Mucosa of descending colon (tissue), 3 donors: Measurements from ENCODE around the gene MYH3. TPM values are rescaled to one million over a fixed set of nuclear protein-coding genes. Genes with fewer than 3 reads are reported as not detected.

Experiments used
- ATAC-seq: fragments of 200-7000 bp; cut with Tn5 transposase; one replicate; pipeline ENCODE4 v1.9.1; 2020; ENCODE audit warnings: mild to moderate bottlenecking, moderate library complexity
- DNase-seq, 3 donors: peaks; one replicate each; pipeline ENCODE4 v3.0.0-alpha.2; 2020
- H3K36me3 ChIP-seq: fragments of 200-600 bp; one replicate; pipeline ENCODE4 v1.8.0; 2021; ENCODE audit warnings: low read depth, mild to moderate bottlenecking
- H3K4me1 ChIP-seq: fragments of 200-600 bp; one replicate; pipeline ENCODE4 v1.8.0; 2021; ENCODE audit warnings: low read depth, mild to moderate bottlenecking
- H3K4me3 ChIP-seq: fragments of 200-600 bp; one replicate; pipeline ENCODE4 v1.8.0; 2021; ENCODE audit warnings: mild to moderate bottlenecking
- H3K9me3 ChIP-seq: fragments of 200-600 bp; one replicate; pipeline ENCODE4 v1.8.0; 2021; ENCODE audit warnings: mild to moderate bottlenecking
- intact Hi-C, 2 donors: fragments of 100-400 bp; cut with DNase I in 1 of 2; cut with micrococcal nuclease in 1 of 2; formaldehyde crosslinking; loops; one replicate each; pipeline versions ENCODE4 v1.11.0 to v1.11.1; 2022; cut with DNase I, micrococcal nuclease
- total RNA-seq, 3 donors: library from RNA; stranded (reverse); fragmentation: NEBNext Ultra II Directional in 2 of 3; extraction: Animal tissue kit (Norgen Biotek cat#: 25700) in 2 of 3; gene quantifications; one replicate each; pipeline versions ENCODE4 v1.2.1 to v1.2.4, GENCODE V29; 2021 to 2023
- TF ChIP-seq, protein P1 (sequence below): fragments of 200-600 bp; IDR thresholded peaks from one replicate; pipeline ENCODE4 v1.8.0; 2022; ENCODE audit warnings: antibody characterized with exemption, mild to moderate bottlenecking
- donor health status: DM: no; HTN: no; CAD: no; lungs with moderate emphysema.
- donor health status: DM: no; HTN: no; CAD: no.
- donor health status: DM: no; HTN: yes; CAD: no.

Gene MYH3
- total RNA-seq, 3 donors from 2014 or later: 2.0 to 3.2 (median 2.3) TPM

DNA sequence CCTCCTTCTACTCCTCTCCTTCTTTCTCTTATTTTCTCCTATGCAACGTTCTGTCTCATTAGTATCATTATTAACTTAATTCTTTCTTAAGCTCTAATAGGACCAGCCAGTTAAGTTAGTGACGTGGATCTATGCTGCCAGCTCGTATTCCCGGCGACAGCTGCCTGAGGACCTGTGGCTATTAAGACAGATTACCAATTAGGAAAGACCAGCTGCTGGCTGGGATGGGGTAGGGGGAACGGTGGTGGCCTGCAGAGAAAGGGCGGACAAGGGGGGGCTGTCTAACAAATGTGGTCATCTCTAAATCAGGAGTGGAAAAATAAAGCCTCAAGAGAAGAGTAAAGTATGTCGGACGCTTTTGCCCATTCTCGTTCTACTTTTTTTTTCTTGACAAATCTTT, 770 bp upstream of the MYH3 start:
- DNase-seq: no peak
- Histone ChIP-seq H3K4me3 (no peak overlapping the region), H3K36me3 (no peaks in the 10 kb centered on the region), H3K9me3 (no peaks in the 10 kb centered on the region), H3K4me1 (no peaks in the 10 kb centered on the region)
- TF ChIP-seq, protein P1, sequence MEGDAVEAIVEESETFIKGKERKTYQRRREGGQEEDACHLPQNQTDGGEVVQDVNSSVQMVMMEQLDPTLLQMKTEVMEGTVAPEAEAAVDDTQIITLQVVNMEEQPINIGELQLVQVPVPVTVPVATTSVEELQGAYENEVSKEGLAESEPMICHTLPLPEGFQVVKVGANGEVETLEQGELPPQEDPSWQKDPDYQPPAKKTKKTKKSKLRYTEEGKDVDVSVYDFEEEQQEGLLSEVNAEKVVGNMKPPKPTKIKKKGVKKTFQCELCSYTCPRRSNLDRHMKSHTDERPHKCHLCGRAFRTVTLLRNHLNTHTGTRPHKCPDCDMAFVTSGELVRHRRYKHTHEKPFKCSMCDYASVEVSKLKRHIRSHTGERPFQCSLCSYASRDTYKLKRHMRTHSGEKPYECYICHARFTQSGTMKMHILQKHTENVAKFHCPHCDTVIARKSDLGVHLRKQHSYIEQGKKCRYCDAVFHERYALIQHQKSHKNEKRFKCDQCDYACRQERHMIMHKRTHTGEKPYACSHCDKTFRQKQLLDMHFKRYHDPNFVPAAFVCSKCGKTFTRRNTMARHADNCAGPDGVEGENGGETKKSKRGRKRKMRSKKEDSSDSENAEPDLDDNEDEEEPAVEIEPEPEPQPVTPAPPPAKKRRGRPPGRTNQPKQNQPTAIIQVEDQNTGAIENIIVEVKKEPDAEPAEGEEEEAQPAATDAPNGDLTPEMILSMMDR: no peak
- ATAC-seq: no peak
- intact Hi-C loops: no loop called here

DNA sequence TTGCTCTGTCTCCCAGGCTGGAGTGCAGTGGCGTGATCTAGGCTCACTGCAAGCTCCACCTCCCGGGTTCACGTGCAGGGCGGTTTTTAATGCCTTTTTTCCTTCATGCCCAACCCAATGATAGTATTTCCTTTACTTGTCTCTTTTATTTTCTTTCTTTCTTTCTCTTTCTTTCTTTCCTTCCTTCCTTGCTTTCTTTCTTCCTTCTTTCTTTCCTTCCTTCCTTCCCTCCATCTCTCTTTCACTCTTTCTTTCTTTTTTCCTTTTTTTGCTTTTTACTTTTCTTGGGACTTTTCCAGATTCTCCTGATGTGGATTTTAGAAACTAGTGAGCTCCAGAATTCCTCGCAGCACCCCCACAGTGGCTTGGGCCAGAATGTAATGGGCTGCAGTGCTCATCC, 3.1 kb downstream of the MYH3 start:
- TF ChIP-seq, protein P1: no peak
- ATAC-seq (no peak), DNase-seq (no peak)
- H3K9me3 ChIP-seq: no peaks in the 10 kb centered on the region
- no peaks in the 10 kb centered on the region for H3K36me3 ChIP-seq
- intact Hi-C loops: no loop called here
- H3K4me3 ChIP-seq: no peak overlapping the region
- no peaks in the 10 kb centered on the region for H3K4me1 ChIP-seq

DNA sequence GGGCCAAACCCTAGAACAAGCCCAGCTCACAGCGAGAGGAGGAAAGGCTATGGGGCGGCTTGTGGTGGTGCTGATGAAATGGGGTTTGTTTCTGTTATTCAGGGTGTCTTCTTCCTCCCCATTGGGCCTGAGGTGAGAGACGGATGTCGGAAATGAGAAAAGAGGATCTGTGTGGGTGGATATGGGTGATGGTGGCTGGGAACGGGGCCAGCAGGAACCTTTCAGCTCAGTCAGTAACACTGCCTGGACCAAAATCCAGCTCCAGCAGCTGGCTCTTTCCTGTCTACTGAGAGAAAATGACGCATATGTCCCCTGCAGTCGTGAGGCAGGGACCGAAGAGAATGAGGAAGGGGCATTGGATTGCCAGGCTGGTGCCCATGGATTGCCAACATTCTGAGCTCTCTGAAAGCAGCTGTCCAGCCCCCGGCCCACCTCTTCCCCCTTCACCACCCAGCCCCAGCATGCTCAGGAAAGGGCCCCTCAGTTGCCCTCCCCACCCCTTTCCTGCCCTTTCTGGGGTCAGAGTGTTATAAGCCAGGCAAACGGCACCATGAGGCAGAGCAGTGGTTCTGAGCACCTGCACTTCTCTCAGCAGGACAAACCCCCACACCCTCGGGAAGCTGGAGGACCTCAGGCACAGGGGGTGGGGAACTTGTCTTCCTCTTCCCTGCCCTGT, 4.0 kb downstream of the MYH3 start:
- Histone ChIP-seq H3K4me3 (no peak overlapping the region), H3K36me3 (no peaks in the 10 kb centered on the region), H3K9me3 (no peaks in the 10 kb centered on the region), H3K4me1 (no peaks in the 10 kb centered on the region)
- DNase-seq (no peak), ATAC-seq (no peak)
- intact Hi-C loops: no loop called here
- TF ChIP-seq, protein P1: no peak

DNA sequence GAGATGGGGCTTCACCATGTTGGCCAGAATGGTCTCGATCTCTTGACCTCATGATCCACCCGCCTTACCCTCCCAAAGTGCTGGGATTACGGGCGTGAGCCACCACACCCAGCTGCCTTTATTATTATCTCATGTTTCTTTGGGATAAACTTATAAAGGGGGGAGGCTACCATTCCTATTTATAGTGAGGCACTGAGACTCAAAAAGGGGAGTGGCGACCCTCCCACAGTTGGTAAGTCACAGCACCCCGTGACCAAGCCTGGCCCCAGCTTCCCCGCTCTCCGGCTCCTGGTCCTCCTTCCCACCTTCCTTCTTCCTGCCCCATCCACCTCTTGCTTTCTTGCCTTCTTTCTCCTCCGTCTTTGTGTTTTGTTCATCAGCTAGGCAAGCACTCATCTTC, 5.2 kb downstream of the MYH3 start:
- H3K9me3 ChIP-seq: no peaks in the 10 kb centered on the region
- ATAC-seq (no peak), DNase-seq (no peak)
- intact Hi-C loops: no loop called here
- H3K4me1 ChIP-seq: no peaks in the 10 kb centered on the region
- H3K4me3 ChIP-seq: no peak overlapping the region
- no peaks in the 10 kb centered on the region for H3K36me3 ChIP-seq
- TF ChIP-seq, protein P1: no peak

DNA sequence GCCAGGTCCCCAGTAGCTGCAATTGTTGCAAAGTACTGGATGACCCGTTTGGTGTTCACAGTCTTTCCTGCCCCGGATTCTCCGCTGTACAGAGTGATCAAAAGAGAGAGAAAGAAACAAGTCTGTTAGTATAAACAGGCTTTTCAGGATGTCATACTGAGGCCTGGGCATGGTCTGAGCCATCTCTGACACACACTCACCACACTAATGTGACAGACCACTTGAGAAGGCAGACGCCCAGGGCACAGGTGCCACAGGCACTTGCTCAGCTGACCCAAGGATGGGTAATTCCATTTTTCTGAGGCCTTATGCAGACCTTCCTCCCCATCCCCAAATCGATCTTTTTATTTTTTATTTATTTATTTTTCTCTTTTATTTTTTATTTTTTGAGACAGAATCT, 7.5 kb downstream of the MYH3 start:
- no peaks in the 10 kb centered on the region for H3K9me3 ChIP-seq
- intact Hi-C loops: loop anchor here in 1 of 2 donors (5.0 kb wide), 1 partner anchor 193 kb away; no protein-coding TSS in a partner anchor
- no peaks in the 10 kb centered on the region for H3K4me1 ChIP-seq
- H3K4me3 ChIP-seq: no peak overlapping the region
- no peaks in the 10 kb centered on the region for H3K36me3 ChIP-seq
- TF ChIP-seq, protein P1: no peak
- no peak for ATAC-seq
- DNase-seq: no peak
